ENCODE results near the gene GPC5. TPM values are rescaled to one million over a fixed set of nuclear protein-coding genes. Genes with fewer than 3 reads are reported as not detected.

The GPC5 gene
- total and polyA plus RNA-seq, 10 donors, result 0.04 to 0.83 (median 0.26) TPM; not detected in 3

GRCh38 chr13:91355099-91355825 lies 43.2 kb upstream of the GPC5 start:
- no peak overlapping the region for H3K27ac ChIP-seq
- TF ChIP-seq POLR2A (IDR thresholded peaks at IDR 0.05) (no peak), CTCF (IDR thresholded peaks at IDR 0.05 in 8 of 11, conservative IDR thresholded peaks at IDR 0.05 in 3 of 11) (no peak), POLR2AphosphoS5 (IDR thresholded peaks at IDR 0.05) (no peak)
- intact Hi-C loops (cut with DNase I; ENCODE audit: low total_unique reads), result no loop called here
- no peak for DNase-seq
- H3K4me1 ChIP-seq, result peaks cover 5 to 36% (median 14%) of the 10 kb centered on the region in 6 donors
- no peaks in the 10 kb centered on the region for H3K9me3 ChIP-seq
- 82 to 97% (median 92%) methylated on average over 6 of the region's 6 CpGs for WGBS, 5 donors
- no peaks in the 10 kb centered on the region for H3K27me3 ChIP-seq (replicated peaks in 1 of 7)
- no peak overlapping the region for H3K4me3 ChIP-seq
- peaks cover 0 to 73% (median 39%) of the 10 kb centered on the region in 6 donors for H3K36me3 ChIP-seq

- WGBS, 5 donors, result 94 to 98% (median 95%) methylated on average over 6 of the region's 6 CpGs
- peaks cover 0 to 28% (median 6%) of the 10 kb centered on the region in 6 donors for H3K4me1 ChIP-seq
- no peaks in the 10 kb centered on the region for H3K9me3 ChIP-seq
- H3K36me3 ChIP-seq, result peaks cover 0 to 65% (median 32%) of the 10 kb centered on the region in 6 donors
- no peaks in the 10 kb centered on the region for H3K27me3 ChIP-seq (replicated peaks in 1 of 7)
- no peak for TF ChIP-seq POLR2A (IDR thresholded peaks at IDR 0.05)
- no peak overlapping the region for H3K4me3 ChIP-seq
- DNase-seq, result no peak
- no peak overlapping the region for H3K27ac ChIP-seq
- intact Hi-C loops (cut with DNase I; ENCODE audit: low total_unique reads), result no loop called here
These were observed 42.4 kb upstream of the GPC5 start for GRCh38 chr13:91355826-91356710.

GRCh38 chr13:91356919-91357612 lies 41.4 kb upstream of the GPC5 start:
- intact Hi-C loops (cut with DNase I; ENCODE audit: low total_unique reads), result no loop called here
- WGBS, 5 donors, result 77 to 87% (median 82%) methylated on average over 6 of the region's 6 CpGs
- DNase-seq, result no peak
- H3K27ac ChIP-seq, result no peak overlapping the region
- H3K9me3 ChIP-seq, result no peaks in the 10 kb centered on the region
- TF ChIP-seq POLR2AphosphoS5 (IDR thresholded peaks at IDR 0.05), result no peak
- no peak for TF ChIP-seq POLR2A (IDR thresholded peaks at IDR 0.05)
- TF ChIP-seq CTCF (IDR thresholded peaks at IDR 0.05 in 8 of 11, conservative IDR thresholded peaks at IDR 0.05 in 3 of 11), result no peak
- H3K4me3 ChIP-seq, result no peak overlapping the region
- H3K4me1 ChIP-seq, result peaks cover 0 to 18% (median under 1%) of the 10 kb centered on the region in 6 donors
- H3K27me3 ChIP-seq (replicated peaks in 1 of 7), result no peaks in the 10 kb centered on the region
- H3K36me3 ChIP-seq, result peaks cover 0 to 55% (median 24%) of the 10 kb centered on the region in 6 donors

- peaks cover 0 to 47% (median 21%) of the 10 kb centered on the region in 6 donors for H3K36me3 ChIP-seq
- peaks cover 0 to 12% (median 0%) of the 10 kb centered on the region in 6 donors for H3K4me1 ChIP-seq
- TF ChIP-seq POLR2A (IDR thresholded peaks at IDR 0.05), result no peak
- TF ChIP-seq POLR2AphosphoS5 (IDR thresholded peaks at IDR 0.05), result no peak
- no peak for TF ChIP-seq CTCF (IDR thresholded peaks at IDR 0.05 in 8 of 11, conservative IDR thresholded peaks at IDR 0.05 in 3 of 11)
- H3K27me3 ChIP-seq (replicated peaks in 1 of 7), result no peaks in the 10 kb centered on the region
- H3K4me3 ChIP-seq, result no peak overlapping the region
- H3K9me3 ChIP-seq, result no peaks in the 10 kb centered on the region
- intact Hi-C loops (cut with DNase I; ENCODE audit: low total_unique reads), result no loop called here
- H3K27ac ChIP-seq, result no peak overlapping the region
- no peak for DNase-seq
- 63 to 78% (median 64%) methylated on average over 7 of the region's 7 CpGs for WGBS, 5 donors
These were observed 40.6 kb upstream of the GPC5 start for GRCh38 chr13:91357613-91358386.

Data from spleen (tissue), 11 donors.